NCI-H2227 treated with DMSO at 0.1 percent for 48 hours (cell line): ENCODE results near the gene HNRNPR.
A peak's percentile ranks its signal among the peaks of the same experiment; 100 is the strongest.
"Not testable (repeated sequence)": the region's sequence is repeated elsewhere in the genome, so short reads cannot be mapped to it uniquely, and the experiment has no call there.

Experiments
- DNase-seq: peaks from one replicate; lab custom pipeline; 2025; lab: John Stamatoyannopoulos, UW

The HNRNPR gene

GRCh38 chr1:23322770-23323169 lies 21.3 kb downstream of the HNRNPR start:
- DNase-seq: no peak

GRCh38 chr1:23310280-23310679 lies 33.8 kb downstream of the HNRNPR start:
- DNase-seq: not testable (repeated sequence)

GRCh38 chr1:23304140-23304620 lies 39.9 kb downstream of the HNRNPR start:
- DNase-seq: no peak

- DNase-seq: no peak
Measured at GRCh38 chr1:23303524-23303923, 40.6 kb downstream of the HNRNPR start.

GRCh38 chr1:23296931-23297330 lies 47.2 kb downstream of the HNRNPR start:
- DNase-seq: no peak

- DNase-seq: no peak
Measured at GRCh38 chr1:23291706-23292105, 52.4 kb downstream of the HNRNPR start.

GRCh38 chr1:23290836-23291565 lies 53.1 kb downstream of the HNRNPR start:
- DNase-seq: no peak

GRCh38 chr1:23288671-23289070 lies 55.4 kb downstream of the HNRNPR start:
- DNase-seq: no peak

GRCh38 chr1:23288201-23288600 lies 55.9 kb downstream of the HNRNPR start:
- DNase-seq: no peak

- no peak for DNase-seq
Measured at GRCh38 chr1:23286401-23286800, 57.7 kb downstream of the HNRNPR start.

GRCh38 chr1:23283667-23284602 lies 60.1 kb downstream of the HNRNPR start:
- DNase-seq: no peak

GRCh38 chr1:23282957-23283356 lies 61.1 kb downstream of the HNRNPR start:
- no peak for DNase-seq

GRCh38 chr1:23278717-23279116 lies 65.4 kb downstream of the HNRNPR start:
- no peak for DNase-seq

- peak; percentile 24 for DNase-seq
Measured at GRCh38 chr1:23276531-23276930, 67.6 kb downstream of the HNRNPR start.

- DNase-seq: no peak
Measured at GRCh38 chr1:23274134-23274505, 70.0 kb downstream of the HNRNPR start.

- no peak for DNase-seq
Measured at GRCh38 chr1:23273450-23274133, 70.5 kb downstream of the HNRNPR start.

GRCh38 chr1:23263380-23263887 lies 80.7 kb downstream of the HNRNPR start:
- no peak for DNase-seq

- not testable (repeated sequence) for DNase-seq
Measured at GRCh38 chr1:23258082-23258481, 86.0 kb downstream of the HNRNPR start.

- DNase-seq: not testable (repeated sequence)
Measured at GRCh38 chr1:23257371-23257770, 86.7 kb downstream of the HNRNPR start.
